LNCAP (cell line): ENCODE measurements around the gene CLSTN3.

ENCODE experiments used
- TF ChIP-seq, protein P1 (sequence below): fragments of 450-650 bp; IDR thresholded peaks from 2 replicates; pipeline ENCODE4 v1.5.1; 2017; ENCODE audit warnings: mild to moderate bottlenecking

CLSTN3 gene

DNA sequence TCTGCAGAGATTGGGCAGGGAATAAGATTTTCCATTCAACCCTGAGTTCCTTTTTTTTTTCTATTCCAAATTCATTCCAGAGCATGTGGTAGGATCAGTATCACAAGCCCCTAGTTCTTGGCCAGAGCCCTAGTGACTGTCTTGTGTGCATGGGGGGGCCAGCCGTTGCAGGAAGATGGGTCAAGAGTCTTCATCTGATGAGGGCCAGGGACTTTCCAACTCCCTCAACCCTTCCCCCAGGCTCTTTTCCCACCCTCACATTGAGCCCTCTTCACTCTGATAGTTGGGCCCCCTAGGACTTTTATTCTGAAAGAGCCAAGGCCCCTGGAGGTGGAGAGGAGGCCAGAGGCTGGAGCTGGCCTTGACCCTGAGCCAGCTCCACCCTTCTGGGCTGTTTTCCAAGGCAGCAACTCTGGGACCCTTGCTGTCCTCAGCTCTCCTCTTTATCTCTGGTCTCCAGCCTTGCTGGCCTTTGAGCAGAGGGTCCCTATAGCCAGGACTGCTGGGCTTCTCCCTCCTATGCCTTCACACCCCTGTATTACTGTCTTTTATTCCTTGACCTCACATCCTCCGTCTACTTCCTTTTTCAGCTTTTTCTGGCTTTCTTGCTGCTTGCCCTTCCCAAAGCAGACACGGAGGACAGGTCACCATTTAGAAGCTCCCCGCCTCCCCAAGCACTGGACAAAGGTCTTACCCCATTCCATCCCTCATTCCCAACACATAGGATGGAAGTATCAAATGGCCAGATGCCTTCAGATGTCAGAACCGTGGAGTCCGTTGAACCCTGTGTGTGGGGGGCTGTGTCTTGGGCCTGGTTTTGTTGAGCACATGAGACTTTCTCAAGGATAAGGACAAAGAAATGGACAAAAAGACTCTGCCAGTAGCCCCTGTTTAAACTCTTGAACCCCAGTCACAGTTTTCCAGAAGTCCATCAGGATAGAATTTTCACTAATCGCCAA is 7.1 kb upstream of the CLSTN3 start:
- TF ChIP-seq, protein P1, sequence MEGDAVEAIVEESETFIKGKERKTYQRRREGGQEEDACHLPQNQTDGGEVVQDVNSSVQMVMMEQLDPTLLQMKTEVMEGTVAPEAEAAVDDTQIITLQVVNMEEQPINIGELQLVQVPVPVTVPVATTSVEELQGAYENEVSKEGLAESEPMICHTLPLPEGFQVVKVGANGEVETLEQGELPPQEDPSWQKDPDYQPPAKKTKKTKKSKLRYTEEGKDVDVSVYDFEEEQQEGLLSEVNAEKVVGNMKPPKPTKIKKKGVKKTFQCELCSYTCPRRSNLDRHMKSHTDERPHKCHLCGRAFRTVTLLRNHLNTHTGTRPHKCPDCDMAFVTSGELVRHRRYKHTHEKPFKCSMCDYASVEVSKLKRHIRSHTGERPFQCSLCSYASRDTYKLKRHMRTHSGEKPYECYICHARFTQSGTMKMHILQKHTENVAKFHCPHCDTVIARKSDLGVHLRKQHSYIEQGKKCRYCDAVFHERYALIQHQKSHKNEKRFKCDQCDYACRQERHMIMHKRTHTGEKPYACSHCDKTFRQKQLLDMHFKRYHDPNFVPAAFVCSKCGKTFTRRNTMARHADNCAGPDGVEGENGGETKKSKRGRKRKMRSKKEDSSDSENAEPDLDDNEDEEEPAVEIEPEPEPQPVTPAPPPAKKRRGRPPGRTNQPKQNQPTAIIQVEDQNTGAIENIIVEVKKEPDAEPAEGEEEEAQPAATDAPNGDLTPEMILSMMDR, result no peak

DNA sequence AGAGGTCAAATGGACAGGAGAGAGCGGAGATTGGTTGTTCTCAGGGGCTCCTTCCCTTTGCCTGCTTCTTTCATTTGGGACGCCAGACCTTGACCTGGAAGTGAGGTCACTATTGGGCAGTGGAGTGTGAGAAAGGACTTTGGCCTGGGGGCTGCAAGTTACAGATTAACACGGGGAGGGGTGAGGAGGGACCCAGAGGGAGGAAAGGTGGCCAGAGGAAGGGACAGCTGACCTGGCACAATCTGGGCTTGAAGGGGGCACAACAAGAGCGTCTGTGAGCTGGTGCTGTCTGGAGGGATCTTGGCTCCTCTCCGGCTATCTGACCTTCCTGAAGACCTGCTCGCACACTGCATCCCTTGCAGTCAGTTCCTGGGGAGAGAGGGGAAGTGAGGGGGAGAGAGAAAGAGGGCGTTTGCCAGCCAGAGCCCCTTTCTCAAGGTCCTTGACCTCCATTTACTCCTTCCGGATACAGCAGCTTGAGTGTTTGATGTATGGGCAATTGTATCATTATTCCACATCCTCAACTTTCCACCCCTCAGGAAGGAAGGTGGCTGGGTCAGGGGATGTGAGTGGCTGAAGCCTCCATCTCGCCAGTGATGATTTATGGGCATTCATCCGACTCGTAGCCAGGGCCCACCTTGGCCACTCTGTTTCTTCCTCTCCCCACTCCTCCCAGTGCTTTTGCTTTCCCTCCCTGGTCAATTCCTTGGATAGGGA is 6.2 kb upstream of the CLSTN3 start:
- TF ChIP-seq, protein P1, result no peak

DNA sequence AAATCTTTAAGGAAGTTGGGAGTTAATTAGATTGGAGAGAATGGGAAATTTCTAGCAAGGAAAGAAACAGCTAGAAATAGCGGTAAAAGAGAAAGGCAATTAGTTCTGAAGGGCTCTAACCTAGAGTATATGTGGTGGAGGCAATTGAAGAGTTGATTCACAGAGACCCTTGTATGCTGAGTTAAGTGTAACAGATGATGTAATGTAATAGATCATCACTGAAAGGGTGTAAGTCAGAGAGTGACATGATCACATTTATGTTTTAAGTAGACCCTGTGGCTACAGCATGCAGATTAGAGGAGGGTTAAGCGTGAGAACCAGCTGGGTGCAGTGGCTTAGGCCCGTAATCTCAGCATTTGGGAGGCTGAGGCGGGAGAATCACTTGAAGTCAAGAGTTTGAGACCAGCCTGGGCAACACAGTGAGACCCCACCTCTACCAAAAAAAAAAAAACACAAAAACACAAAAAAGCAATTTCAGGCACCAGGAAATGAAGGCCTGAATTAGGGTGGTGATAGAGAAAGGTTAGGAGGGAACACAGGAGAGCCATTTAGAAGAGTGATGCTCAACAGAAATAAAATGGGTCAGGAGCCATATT is 4.4 kb upstream of the CLSTN3 start:
- TF ChIP-seq, protein P1, result no peak

DNA sequence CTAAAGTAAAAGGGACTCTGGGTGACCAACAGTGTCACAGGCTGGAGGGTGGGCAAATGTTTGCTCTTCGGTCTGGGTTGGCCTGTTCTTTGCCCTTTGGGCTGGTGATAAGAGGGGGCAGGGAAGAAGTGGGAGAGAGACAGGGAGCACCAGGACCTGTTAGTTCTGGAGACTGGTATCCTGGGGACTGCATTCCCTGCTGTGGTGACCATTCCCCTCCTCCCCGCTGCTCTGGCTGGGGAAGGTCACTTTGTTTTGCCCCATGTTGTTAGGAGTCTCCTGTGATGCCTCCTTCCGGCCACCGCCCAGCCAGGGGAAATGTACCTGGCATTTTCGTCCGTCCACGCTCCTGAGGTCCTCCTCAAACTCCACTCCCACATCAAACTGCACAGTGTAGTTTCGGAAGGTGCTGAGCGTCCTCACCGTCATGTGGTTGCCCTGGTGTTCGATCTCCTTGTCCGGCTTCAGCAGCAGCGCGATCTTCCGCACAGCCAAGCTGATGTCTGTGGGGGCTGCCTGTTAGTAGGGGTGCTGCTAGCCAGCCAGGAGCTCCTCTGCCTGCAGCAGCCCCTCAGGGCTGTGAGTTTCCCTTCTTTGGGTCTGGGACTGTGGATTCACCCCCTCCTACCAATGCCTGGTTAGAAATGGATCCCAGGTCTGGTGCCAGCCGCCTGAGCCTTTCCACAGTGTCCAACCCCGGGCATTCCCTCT is 2.1 kb upstream of the CLSTN3 start:
- TF ChIP-seq, protein P1, result no peak

DNA sequence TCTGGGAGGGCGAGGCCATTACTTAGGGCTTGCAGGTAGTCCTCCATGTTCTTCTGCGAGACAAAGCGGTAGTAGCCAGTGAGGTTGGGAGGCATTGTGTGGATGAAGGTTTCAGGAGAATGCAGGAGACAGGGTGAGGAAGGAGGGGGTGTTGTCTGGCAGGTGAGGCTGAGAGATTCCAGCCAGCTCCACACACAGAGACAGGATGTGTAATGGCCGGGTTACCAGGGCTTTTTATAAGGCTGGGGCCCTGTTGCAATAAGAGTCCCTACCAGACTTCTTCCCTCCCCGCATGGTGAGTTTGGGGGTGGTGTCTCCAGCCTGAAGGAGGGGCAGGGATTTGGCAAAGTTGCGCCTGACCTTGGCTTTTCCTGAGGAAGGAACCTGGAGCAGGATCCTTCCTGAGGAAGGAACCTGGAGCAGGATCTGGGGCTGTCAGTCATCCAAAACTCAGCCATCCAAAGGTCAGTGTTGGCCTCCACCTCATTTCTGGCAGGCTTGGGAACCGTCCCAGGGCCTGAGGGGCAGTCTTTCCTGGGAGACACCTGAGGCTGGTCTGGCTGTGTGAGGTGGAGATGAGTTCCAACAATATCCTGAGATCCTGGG is 1.4 kb upstream of the CLSTN3 start, which contains the start of gene RBP5:
Gene RBP5, minus strand, starts transcription at position 209 of the 606 bp plus-strand sequence. Its CDS starts 114 bp downstream, at position 95.
- TF ChIP-seq, protein P1, result no peak

DNA sequence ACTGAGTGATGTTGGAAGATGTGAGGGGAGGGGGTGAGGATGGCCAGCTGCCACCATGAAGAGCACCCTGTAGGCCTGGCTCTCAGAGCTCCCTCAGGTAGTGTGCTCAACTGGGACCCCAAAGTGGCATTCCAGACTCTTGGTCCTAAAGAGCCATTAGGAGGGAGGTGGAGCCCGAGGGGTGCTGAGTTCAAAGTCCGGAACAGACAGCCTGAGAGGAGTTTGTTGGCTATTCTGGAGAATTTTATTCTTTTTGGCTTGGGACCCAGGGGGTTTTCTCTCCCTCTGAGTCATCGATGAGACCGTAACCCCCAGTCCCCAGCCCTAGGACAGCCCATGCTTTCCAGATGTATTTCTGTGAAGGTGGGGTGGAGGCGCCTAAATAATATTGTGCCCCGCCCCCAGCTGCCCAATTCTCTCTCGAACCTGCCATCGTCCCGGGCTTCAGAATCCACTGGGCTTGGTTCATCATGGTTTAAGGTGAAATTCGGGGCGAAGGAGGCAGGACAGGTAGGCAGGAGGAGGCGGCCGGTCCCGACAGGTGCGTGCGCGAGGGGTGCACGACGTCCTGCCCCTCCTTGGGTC is 792 bp upstream of the CLSTN3 start:
- TF ChIP-seq, protein P1, result no peak
